Panc1 (cell line): Measurements from ENCODE around the gene AGAP1.

Experiments used
- REST ChIP-seq, 2 experiments: IDR thresholded peaks; 2 replicates each; pipeline ENCODE4 v1.6.1; 2011 to 2012; ENCODE audit warnings: low read depth in 2 of 2, control low read depth in 1 of 2, low read length in 1 of 2, mild to moderate bottlenecking in 1 of 2, moderate library complexity in 1 of 2; ENCODE audit not compliant: insufficient read depth in 1 of 2
- TF ChIP-seq, protein P1 (sequence below): fragments of 450-650 bp; IDR thresholded peaks from 2 replicates; pipeline ENCODE4 v1.5.1; 2017; ENCODE audit warnings: mild to moderate bottlenecking

DNA sequence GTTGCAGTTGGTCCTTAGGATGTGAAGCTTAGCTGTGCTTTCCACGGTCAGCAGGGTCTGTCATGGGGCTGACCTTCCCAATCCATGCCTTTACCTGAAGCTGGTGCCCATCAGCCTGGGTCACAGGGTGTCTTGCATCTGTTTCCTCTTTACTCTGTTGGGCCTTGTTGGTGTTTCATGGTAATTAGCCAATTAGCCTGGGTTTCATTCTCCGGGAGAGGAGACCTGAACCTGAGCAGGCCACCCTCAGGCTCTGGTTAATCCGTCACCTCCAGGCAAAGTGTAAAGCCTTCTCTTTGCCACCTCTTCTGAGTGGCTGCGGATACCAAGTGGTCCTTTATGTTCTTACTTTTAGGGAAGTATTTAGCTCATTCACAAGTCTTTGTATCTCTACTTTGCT, 534.2 kb downstream of the AGAP1 start:
- TF ChIP-seq, protein P1, sequence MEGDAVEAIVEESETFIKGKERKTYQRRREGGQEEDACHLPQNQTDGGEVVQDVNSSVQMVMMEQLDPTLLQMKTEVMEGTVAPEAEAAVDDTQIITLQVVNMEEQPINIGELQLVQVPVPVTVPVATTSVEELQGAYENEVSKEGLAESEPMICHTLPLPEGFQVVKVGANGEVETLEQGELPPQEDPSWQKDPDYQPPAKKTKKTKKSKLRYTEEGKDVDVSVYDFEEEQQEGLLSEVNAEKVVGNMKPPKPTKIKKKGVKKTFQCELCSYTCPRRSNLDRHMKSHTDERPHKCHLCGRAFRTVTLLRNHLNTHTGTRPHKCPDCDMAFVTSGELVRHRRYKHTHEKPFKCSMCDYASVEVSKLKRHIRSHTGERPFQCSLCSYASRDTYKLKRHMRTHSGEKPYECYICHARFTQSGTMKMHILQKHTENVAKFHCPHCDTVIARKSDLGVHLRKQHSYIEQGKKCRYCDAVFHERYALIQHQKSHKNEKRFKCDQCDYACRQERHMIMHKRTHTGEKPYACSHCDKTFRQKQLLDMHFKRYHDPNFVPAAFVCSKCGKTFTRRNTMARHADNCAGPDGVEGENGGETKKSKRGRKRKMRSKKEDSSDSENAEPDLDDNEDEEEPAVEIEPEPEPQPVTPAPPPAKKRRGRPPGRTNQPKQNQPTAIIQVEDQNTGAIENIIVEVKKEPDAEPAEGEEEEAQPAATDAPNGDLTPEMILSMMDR, result no peak
- TF ChIP-seq REST (IDR thresholded peaks at IDR 0.05; ENCODE audit: insufficient read depth in 1 of 2, low read depth in 2 of 2, low read length in 1 of 2), result no peak
